NCI-H1092 treated with DMSO at 0.1 percent for 48 hours (cell line): ENCODE measurements around the gene CASK.

ENCODE experiments used
- DNase-seq: peaks from one replicate; lab custom pipeline; 2025; lab: John Stamatoyannopoulos, UW

CASK gene, protein sequence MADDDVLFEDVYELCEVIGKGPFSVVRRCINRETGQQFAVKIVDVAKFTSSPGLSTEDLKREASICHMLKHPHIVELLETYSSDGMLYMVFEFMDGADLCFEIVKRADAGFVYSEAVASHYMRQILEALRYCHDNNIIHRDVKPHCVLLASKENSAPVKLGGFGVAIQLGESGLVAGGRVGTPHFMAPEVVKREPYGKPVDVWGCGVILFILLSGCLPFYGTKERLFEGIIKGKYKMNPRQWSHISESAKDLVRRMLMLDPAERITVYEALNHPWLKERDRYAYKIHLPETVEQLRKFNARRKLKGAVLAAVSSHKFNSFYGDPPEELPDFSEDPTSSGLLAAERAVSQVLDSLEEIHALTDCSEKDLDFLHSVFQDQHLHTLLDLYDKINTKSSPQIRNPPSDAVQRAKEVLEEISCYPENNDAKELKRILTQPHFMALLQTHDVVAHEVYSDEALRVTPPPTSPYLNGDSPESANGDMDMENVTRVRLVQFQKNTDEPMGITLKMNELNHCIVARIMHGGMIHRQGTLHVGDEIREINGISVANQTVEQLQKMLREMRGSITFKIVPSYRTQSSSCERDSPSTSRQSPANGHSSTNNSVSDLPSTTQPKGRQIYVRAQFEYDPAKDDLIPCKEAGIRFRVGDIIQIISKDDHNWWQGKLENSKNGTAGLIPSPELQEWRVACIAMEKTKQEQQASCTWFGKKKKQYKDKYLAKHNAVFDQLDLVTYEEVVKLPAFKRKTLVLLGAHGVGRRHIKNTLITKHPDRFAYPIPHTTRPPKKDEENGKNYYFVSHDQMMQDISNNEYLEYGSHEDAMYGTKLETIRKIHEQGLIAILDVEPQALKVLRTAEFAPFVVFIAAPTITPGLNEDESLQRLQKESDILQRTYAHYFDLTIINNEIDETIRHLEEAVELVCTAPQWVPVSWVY

DNA sequence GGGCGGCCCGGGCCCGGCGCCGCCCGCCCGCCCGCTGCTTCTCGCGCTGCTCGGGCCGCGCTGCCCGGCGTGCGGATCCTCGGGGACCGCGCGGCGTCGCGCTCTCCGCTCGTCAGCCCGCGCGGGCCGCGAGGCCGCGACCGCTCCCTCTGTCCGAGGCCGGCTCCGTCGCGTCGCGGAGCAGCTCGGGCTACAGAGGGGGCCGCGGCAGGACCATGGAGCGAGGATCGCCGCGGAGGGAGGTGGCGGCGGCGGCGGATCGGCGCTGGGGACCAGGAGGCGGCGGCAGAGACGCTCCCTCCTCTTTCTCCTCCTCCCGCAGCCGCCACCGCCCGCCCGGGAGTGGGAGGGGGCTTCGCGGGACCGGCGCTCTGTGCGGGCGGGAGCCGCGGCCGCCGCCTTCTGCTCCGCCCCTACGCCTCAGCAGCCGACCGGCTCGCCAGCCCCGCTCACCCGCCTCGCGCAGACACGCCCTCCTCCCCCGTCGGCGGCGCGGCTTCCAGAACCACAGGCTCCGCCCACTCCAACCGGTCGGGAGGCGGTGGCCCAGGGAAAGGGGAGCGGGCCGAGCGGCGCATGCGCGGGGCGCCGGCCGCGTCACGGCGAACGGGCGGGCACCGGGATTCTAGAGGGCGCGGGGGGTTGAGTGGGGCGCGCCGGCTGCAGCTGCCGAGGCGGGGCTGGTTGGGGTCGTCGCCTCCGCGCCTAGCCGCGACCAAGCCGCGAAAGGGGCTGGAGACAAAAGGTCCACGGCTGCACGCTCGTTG lies at the start of gene CASK:
TSS of gene CASK (minus strand) at position 344 of the 767 bp plus-strand sequence. CDS start 566 bp downstream, outside the sequence.
- DNase-seq: peak; percentile 96

DNA sequence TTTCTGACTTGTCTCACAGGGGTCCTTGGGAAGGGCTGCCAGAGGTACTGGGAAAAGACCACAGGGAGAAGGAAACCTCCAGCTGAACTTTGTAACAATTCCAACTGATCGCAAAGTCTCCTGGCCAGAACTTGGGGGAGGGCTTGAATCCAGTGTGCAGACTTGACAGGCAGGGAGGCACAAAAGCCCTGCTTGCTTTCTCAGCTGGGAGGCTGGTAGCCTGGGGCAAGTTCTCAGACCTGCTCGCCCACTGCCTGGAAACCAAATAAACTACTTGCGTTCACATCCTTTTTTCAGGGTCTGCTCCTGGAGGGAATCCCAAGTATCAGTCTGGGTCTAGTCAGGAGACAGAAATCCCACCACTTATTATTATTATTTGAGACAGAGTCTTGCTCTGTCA lies 48.0 kb upstream of the CASK start:
- no peak for DNase-seq

DNA sequence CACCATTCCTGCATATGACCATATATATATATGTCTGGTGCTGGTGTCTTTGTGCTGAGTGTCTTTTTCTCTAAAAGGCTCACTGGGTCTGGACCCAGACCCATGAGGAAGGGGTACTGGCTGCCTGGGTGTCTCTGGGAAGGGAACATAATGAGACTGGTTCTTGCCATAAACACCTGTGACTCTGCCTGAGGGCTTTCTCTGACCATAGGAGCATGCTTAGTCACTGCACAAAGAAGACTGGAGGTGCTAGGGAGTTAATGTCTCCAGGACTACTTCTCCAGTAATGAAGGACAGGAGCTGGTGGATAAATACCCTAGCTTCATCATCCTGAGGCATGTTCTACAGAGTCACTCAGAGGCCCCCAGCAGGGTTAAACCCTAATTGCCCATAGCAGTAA lies 47.1 kb upstream of the CASK start:
- no peak for DNase-seq

DNA sequence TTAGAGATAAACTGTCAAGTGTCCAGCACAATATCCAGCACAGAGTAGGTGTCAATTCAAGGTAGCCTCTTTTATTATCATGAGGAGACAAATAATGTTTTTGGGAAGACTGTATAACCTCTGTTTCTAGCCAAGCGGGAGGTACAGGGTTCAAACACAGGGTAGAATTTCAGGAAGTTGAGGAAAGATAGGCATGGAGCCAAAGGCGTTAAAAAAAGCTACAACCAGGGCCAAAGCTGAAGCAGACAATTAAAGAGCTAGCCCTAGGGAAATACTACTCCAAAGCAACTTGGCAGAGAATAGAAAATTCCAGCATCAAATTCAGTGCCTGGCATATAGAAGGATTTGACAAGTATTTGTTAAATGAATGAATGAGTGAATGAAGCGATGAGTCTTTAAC lies 40.0 kb upstream of the CASK start:
- no peak for DNase-seq

DNA sequence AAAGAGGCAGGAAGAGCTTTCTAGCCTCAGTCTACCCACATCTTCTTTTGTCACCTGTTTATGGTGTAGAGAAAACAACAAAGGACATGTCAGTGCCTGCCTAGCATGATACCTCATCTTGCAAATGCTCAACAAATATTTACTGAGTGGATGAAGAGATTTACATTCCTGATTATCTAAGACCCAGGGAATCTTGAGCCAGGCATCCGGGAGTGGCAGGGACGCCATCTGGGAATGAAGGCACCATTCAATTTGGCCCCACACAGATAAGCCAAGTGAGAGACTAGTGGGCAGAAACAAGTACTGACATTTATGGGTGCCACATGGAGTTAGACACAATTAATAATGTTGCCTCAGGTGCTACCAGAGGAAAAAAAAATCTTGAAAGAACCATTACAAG lies 36.8 kb upstream of the CASK start:
- no peak for DNase-seq

DNA sequence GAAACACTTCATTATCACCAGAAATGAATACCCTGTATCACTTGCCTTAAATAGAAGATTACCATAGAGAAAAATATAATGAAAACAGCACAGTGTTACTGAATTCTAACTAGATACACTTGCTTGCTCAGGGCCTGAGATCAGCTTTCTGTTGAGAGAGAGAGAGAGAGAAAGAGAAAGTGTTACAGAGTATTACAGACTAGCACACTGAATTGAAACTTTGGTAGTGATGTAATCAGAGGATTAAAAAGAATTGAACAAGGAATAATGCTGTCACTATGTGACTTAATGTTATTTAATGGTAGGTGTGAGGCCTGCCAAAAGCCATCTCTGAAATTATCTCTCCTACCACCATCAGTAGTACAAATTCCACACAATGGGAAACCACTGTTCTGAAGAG lies 35.5 kb upstream of the CASK start:
- DNase-seq: no peak

DNA sequence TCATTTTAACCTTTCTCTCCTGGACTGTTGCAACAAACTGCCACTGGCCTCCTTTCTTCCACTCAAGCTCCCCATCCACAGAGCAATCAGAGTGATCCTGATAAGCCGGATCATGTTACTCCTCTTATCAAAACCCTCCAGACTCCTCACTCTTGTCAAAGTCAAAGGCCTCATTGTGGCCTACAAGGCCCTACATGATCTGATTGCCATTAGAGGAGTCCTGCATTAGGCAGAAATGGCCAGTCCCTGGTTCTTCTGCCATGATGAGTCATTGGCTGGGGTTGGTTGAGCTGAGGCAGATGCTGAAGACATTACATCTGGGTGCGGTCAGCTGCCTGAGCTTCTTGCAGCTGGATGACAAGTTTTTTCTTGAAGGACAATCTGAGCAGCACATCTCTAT lies 32.7 kb upstream of the CASK start:
- DNase-seq: no peak

DNA sequence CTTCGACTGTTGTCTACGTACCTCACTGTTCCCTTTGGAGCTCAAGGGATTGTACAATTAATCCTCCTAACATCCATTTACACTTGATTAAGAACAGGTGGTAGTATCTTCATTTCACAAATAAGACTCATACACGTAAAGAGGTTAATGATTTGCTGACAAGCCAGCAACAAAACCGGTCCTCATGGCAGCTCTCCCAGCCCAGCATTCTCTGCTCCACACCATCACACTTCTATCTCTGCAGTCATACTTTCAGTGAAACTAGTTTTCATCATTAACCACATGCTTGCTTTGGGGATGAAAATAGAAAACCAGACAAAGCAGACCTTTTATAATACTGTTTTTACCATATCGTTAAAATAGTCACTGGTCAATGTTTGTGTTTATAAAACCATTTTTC lies 28.7 kb upstream of the CASK start:
- no peak for DNase-seq

DNA sequence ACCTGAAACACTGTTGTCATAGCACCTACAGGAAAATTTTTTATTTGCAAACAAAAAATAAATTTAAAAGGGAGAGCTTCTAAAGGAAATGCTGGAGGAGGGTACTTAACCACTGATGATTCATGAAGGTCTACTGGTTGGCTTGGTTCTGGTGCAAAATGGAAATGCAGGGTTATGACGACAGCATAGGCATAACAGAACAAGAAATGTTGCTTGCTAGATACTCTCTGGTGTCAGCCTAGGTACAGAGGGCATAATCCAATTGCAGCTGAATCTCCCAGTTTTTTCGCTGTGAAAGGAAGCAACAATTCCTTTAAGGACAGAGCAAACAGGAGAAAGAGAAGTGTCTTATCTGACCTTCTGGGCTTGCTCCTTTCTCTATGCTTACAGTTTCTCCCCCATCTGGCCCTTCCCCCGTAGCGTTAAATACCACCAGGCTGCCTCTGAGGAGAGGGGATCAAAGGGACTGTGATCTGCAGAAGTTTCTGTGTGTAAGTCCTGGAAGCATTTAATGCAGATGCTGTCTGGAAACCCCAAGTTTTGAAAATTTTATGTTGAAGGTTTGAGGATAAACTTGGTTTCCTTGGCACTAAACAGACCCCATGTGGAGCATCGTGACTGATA lies 23.7 kb upstream of the CASK start:
- DNase-seq: no peak

DNA sequence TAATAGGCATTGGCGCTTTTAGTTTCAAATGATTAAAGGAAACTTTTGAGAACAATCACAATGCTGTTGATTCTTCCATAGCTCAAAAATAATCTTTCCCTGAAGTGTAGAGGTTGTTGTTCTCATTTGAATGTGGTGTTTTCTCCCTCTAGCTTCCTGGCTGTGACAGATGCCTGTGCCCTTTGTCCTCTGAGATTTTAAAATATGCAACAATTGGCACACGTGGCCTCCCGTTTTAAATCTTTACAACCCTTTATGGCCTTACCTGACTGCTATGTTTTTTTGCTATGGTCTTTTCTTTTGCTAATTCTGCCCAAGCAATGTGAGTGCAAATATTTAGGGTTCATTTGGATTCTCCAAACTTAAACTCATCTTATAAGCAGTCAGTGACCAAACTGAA lies 22.9 kb upstream of the CASK start:
- no peak for DNase-seq

DNA sequence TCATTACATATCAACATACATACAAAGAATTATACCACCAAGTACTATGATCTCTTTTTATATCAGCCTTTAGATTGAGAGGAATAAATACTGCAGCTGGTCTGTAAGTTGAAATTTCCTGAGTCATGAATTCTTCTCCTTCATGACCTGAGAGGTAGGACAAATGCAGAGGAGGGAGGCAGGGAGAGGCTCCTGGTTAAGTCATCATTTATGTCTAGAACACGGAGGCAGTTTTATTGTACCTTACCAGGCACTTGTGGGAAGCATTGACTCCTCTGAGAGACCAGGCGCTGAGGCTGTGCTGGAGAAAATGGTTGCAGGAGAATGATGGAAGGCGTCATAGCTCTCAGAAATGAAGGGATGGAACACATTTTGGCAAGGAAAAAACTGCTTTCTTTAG lies 12.5 kb upstream of the CASK start:
- no peak for DNase-seq

DNA sequence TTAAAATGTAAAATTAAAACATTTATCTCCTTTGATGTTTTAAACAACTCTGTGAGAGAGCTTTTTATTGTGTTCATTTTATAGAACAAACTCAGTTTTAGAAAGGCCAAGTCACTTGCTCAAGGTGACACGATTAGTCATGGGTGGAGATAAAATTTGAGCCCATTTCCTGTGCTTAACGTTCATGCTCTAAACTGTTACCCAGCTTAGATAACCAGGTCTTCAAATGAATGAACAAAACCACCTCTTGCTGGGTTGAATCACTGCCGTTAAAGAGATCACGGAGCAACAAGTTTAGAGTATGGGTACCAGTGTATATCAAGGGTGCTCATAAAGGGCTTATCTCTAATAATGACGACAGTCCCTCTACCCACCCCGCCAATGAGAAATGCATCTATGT lies 10.2 kb upstream of the CASK start:
- DNase-seq: no peak

DNA sequence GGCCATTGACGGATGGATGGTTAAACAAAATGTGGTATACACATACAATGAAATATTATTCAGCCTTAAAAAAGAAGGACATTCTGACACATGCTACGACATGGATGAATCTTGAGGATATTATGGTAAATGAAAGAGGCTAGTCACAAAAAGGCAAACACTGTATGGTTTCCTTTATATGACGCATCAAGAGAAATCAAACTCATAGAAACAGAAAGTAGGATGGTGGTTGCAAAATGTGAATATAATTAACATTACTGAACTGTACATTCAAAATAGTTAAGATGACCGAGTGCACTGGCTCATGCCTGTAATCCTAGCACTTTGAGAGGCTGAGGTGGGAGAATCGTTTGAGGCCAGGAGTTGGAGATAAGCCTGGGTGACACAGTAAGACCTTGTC lies 9.5 kb upstream of the CASK start:
- no peak for DNase-seq

DNA sequence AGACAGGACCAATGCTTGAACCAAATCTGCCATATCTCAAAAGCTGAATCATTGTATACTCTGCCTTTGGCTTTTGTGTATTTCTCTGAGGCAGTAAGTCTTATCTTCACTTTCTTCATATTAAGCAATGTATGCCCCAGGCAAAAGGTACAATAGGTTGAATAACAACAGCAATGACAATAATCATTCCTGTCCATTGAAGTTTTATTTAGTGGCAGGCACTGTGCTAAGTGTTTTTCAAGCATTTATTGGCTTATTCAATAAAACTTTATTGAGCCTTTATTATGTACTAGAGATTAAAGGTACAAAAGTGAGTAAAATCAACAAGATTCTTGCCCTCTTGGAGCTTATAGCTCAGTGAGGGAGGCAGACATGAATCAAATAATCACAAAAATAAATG lies 8.2 kb upstream of the CASK start:
- DNase-seq: no peak

DNA sequence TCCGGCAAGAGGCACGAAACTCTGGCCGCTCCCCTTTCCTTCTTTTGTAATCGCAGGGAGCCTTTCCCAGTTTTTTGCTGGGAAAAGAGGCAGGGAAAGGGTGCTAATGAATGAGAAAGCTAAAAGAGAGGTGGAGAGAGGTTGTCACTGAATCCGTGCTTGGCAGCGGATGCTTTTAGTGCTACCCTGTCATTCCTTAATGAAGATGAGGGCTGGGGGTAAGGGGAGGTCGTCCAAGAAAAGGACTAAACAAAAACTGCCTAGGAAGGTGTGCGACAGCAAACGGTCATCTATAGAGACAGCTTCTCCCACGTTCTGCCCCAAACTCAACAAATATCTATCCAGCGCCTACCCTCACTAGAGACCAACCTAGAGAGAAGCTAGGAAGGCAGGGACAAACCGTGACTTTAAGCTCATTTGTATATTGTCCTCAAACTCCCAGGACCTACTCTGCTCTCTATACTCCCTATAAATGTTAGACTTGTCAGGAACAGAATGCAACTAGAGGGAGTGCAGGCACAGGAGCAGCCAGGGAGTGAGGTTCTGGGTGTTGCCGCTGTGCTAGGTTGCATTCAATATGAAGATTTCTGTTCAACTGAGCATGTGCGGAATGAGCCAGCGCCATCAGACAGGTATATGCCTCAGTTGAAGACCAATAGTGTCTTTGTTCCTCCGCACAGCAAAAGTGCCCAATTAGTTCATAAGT lies 777 bp upstream of the CASK start:
- DNase-seq: peak; percentile 70

DNA sequence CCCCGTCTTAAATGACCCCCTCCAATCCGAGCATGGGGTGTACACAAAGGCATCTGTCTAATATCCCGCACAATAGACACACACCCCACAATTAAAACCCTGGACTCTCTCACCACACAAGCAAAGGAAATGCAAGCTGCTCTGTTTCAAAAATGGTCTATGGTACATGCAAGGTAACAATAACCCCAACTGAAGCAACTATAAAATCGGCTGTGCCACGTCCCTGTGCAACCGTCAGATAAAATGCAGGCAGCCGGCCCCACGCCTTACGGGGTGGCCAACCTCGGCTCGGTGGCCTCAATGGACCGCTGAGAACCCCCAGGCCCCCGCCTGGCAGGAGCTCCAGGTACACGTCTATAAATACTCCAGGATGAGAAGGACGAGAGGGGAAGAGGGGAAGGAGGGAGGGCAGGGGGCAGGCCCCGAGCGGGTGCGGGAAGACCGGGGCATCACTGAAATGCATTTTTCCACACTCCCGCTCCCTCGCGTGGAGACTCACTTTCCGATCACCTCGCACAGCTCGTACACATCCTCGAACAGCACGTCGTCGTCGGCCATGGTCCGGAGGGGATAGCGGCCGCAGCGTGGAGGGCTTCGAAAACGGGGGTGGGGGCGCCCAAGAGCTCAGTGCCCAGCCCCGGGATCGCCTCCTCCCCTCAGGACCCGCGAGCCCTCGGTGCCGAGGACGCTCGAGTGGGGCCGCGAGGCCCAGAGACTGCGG lies 763 bp downstream of the CASK start:
- peak; percentile 43 for DNase-seq

DNA sequence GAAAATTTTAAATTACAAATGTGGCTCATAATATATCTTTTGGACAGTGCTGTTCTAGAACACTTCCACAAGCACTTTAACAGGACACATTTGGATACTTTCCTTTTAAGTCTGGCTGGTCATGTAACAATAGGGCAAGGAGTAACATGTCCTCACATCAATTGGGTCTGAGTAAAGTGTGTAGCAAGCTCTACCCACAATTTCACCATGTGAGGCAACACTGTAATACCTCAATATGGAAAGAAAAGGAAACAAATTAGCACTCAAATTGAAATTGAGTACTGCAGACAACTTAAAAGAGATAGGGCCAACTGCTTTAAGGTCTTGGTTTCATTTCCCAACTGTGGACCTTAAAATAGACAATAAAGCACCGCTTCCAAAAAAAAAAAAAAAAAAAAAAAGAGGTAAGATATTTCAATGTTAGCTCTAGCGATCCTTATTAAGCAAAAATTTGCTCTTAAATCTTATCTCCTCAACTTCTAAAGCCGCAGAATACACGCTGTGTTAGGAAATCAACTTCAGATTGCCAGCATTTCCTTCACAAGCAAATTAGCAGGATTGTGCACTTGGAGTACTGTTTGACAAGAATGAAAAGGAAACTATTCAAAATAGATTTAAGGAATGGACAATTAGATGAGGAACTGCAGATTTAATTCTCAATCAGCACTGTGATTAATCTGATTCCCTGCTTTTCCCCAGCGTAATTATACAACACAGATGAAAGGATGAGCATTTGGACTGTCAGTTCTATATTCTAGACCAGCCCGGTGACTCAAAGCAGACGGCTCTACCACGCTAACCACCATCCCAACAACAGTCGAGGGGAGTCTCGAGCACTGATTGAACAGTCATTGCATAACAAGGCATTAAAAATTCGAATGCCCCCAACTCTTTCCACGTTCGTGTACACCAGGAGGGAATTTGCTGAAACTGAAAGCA lies 1.6 kb downstream of the CASK start:
- DNase-seq: peak; percentile 29

DNA sequence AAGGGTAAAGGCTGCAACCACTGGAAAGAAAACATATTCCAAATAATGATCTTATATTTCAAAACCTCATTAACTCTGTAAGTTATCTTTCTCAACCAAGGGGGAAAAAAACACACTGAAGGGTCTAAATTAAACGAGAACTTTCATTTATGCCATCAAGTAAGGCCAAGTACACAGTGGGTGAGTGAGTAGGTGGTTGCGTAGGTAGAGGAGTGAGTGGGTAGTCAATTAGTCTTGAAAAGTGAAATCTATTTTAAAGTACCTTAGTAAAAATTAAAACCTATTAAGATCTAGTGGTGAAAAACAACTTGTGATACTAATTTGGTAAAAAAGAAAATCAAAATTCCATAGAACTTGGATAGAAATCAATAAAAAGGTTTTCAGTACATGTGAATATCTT lies 3.5 kb downstream of the CASK start:
- DNase-seq: no peak

DNA sequence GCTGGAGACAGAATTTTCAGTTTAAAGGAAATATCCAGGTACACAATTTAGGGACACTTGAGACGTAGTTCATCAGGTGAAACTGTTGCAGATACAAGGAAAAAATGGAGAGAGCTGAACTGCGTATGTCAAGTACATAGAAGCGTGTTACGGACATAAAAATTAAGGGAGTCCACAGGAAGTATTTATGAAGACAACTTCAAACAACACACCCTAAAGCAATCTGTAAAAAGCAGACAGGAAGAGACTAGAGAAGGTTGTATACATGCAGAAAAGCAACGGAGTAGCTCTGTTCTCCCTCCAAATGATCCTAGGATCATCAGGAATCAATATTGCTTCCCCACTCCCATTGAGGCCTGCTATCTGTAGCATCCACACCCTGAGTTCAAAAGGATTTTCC lies 5.8 kb downstream of the CASK start:
- no peak for DNase-seq

DNA sequence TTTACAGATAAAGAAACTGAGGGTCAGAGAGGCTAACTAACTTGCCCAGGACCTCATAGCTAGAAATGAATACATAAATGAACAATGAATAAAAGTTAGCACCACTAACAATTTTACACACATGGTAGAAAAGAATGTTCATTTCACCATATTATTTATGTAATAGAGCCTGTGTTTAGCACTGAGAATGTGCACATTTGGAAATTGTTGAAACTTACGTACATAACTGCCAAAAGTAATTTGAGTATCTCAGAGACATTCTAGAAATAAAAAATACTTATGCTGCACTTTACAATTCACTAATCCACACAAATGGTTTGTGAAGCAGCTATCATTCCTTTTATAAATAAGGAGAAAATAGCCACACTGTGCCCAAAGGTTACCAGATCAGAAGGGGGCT lies 9.9 kb downstream of the CASK start:
- no peak for DNase-seq
